Liver (tissue), 9 donors: ENCODE results near the gene SLC16A8. TPM values are rescaled to one million over a fixed set of nuclear protein-coding genes. Genes with fewer than 3 reads are reported as not detected.

Source experiments
- DNase-seq: peaks from one replicate; pipeline ENCODE4 v3.0.0-alpha.2; 2017; ENCODE audit warnings: low spot score
- H3K27ac ChIP-seq, 2 donors: one replicate each; pipeline ENCODE4 v1.7.0; 2013; ENCODE audit warnings: inconsistent platforms in 2 of 2, low read length in 2 of 2, control low read depth in 1 of 2, low read depth in 1 of 2, mild to moderate bottlenecking in 1 of 2
- H3K27me3 ChIP-seq, 4 donors: one replicate each; pipeline versions ENCODE4 v1.6.1 to v1.7.0; 2013; ENCODE audit warnings: low read length in 3 of 4, inconsistent platforms in 1 of 4, mild to moderate bottlenecking in 1 of 4, moderate library complexity in 1 of 4; ENCODE audit not compliant: control insufficient read depth in 4 of 4, insufficient read depth in 4 of 4
- H3K36me3 ChIP-seq, 4 donors: one replicate each; pipeline versions ENCODE4 v1.6.1 to v1.7.0; 2013; ENCODE audit warnings: low read length in 3 of 4, mild to moderate bottlenecking in 3 of 4, low read depth in 1 of 4, moderate library complexity in 1 of 4; ENCODE audit not compliant: control insufficient read depth in 4 of 4, insufficient read depth in 3 of 4
- H3K4me1 ChIP-seq, 4 donors: one replicate each; pipeline versions ENCODE4 v1.6.1 to v1.7.0; 2013; ENCODE audit warnings: low read length in 3 of 4, mild to moderate bottlenecking in 3 of 4, moderate library complexity in 1 of 4; ENCODE audit not compliant: control insufficient read depth in 4 of 4, insufficient read depth in 4 of 4
- H3K4me3 ChIP-seq, 3 donors: one replicate each; pipeline versions ENCODE4 v1.6.1 to v1.7.0; 2013; ENCODE audit warnings: low read length in 3 of 3, control low read depth in 1 of 3, low read depth in 1 of 3, mild to moderate bottlenecking in 1 of 3
- H3K9ac ChIP-seq, 2 donors: one replicate each; pipeline ENCODE4 v1.7.0; 2013; ENCODE audit warnings: low read length in 2 of 2, mild to moderate bottlenecking in 2 of 2, moderate library complexity in 2 of 2, control low read depth in 1 of 2, low read depth in 1 of 2
- H3K9me3 ChIP-seq, 4 donors: one replicate each; pipeline versions ENCODE4 v1.6.1 to v1.7.0; 2013; ENCODE audit warnings: low read length in 3 of 4; ENCODE audit not compliant: control insufficient read depth in 4 of 4
- CTCF ChIP-seq: fragments of 150-350 bp; IDR thresholded peaks from 2 replicates; pipeline ENCODE4 v1.5.1; 2017; ENCODE audit warnings: improper control_type of control experiment, low read depth, low read length; ENCODE audit not compliant: missing input control
- EGR1 ChIP-seq, 2 donors: IDR thresholded peaks; 2 replicates each; pipeline ENCODE4 v1.6.1; 2016 to 2018; ENCODE audit warnings: antibody characterized with exemption in 2 of 2, low read depth in 2 of 2
- FOXA1 ChIP-seq: IDR thresholded peaks from 2 replicates; pipeline ENCODE4 v1.6.1; 2016; ENCODE audit warnings: antibody characterized with exemption
- FOXA2 ChIP-seq: IDR thresholded peaks from 2 replicates; pipeline ENCODE4 v1.6.1; 2016; ENCODE audit warnings: antibody characterized with exemption
- HNF4A ChIP-seq, 2 donors: conservative IDR thresholded peaks; 2 replicates each; pipeline ENCODE4 v1.6.1; 2016; ENCODE audit warnings: antibody characterized with exemption in 2 of 2, mild to moderate bottlenecking in 2 of 2
- JUND ChIP-seq, 2 donors: IDR thresholded peaks; 2 replicates each; pipeline ENCODE4 v1.6.1; 2016; ENCODE audit warnings: antibody characterized with exemption in 2 of 2
- MAX ChIP-seq: IDR thresholded peaks from 2 replicates; pipeline ENCODE4 v1.6.1; 2016; ENCODE audit warnings: antibody characterized with exemption
- NR2F2 ChIP-seq: IDR thresholded peaks from 2 replicates; pipeline ENCODE4 v1.6.1; 2016; ENCODE audit warnings: antibody characterized with exemption
- REST ChIP-seq: IDR thresholded peaks from 2 replicates; pipeline ENCODE4 v1.6.1; 2016; ENCODE audit warnings: antibody characterized with exemption, mild to moderate bottlenecking
- RXRA ChIP-seq, 2 donors: IDR thresholded peaks; 2 replicates each; pipeline ENCODE4 v1.6.1; 2017 to 2018; ENCODE audit warnings: antibody characterized with exemption in 2 of 2, mild to moderate bottlenecking in 1 of 2
- SP1 ChIP-seq: IDR thresholded peaks from 2 replicates; pipeline ENCODE4 v1.6.1; 2018; ENCODE audit warnings: antibody characterized with exemption, mild to moderate bottlenecking
- TAF1 ChIP-seq: conservative IDR thresholded peaks from 2 replicates; pipeline ENCODE4 v1.6.1; 2016; ENCODE audit warnings: antibody characterized with exemption, mild to moderate bottlenecking
- YY1 ChIP-seq: IDR thresholded peaks from 2 replicates; pipeline ENCODE4 v1.6.1; 2016; ENCODE audit warnings: antibody characterized with exemption, mild to moderate bottlenecking
- WGBS: extraction: QIAGEN DNeasy Blood & Tissue Kit; methylation state at CpG from one replicate; pipeline ENCODE4 v1.1.7; 2013; 5-methylcytosine and 5-hydroxymethylcytosine counted together
- polyA plus RNA-seq, 2 donors: library from polyadenylated mRNA; stranded (reverse) in 1 of 2; unstranded in 1 of 2; fragments of 200-250 nt in 1 of 2; fragments of >200 nt in 1 of 2; fragmentation: Nextera tagmentation in 1 of 2; extraction: Ambion mirVana in 1 of 2; gene quantifications; one replicate each; pipeline versions ENCODE4 v1.2.1 to v1.2.3, GENCODE V29; 2013 to 2015
- total RNA-seq, 2 donors: library from RNA; depleted of rRNA; stranded (reverse); fragments of >200 nt; gene quantifications; one replicate each; pipeline ENCODE4 v1.2.3, GENCODE V29; 2014
- TF ChIP-seq, protein P1 (sequence below): IDR thresholded peaks from 2 replicates; pipeline ENCODE4 v1.6.1; 2016; ENCODE audit warnings: antibody characterized with exemption
- TF ChIP-seq, protein P2 (sequence below): IDR thresholded peaks from 2 replicates; pipeline ENCODE4 v1.6.1; 2016; ENCODE audit warnings: antibody characterized with exemption
- donor health status: healthy.
- donor health status: healthy.
- donor health status: healthy.
- donor health status: healthy.
- donor health status: healthy.

The SLC16A8 gene
- total and polyA plus RNA-seq, 4 donors: 0.10 TPM; not detected in 3

GRCh38 chr22:38124236-38124974 lies 40.4 kb upstream of the SLC16A8 start:
- Histone ChIP-seq H3K4me1 (no peaks in the 10 kb centered on the region), H3K36me3 (peaks cover 0 to 3% (median under 1%) of the 10 kb centered on the region in 4 donors), H3K4me3 (no peak overlapping the region), H3K27me3 (no peaks in the 10 kb centered on the region), H3K9ac (no peak overlapping the region), H3K9me3 (no peaks in the 10 kb centered on the region), H3K27ac (no peak overlapping the region)
- no peak for DNase-seq
- TF ChIP-seq TAF1 (no peak), RXRA (IDR thresholded peaks at IDR 0.05) (no peak), CTCF (no peak), FOXA1 (no peak), FOXA2 (no peak), HNF4A (conservative IDR thresholded peaks at IDR 0.05) (no peak), EGR1 (IDR thresholded peaks at IDR 0.05; ENCODE audit: low read depth in 2 of 2) (no peak)
- TF ChIP-seq, protein P1, sequence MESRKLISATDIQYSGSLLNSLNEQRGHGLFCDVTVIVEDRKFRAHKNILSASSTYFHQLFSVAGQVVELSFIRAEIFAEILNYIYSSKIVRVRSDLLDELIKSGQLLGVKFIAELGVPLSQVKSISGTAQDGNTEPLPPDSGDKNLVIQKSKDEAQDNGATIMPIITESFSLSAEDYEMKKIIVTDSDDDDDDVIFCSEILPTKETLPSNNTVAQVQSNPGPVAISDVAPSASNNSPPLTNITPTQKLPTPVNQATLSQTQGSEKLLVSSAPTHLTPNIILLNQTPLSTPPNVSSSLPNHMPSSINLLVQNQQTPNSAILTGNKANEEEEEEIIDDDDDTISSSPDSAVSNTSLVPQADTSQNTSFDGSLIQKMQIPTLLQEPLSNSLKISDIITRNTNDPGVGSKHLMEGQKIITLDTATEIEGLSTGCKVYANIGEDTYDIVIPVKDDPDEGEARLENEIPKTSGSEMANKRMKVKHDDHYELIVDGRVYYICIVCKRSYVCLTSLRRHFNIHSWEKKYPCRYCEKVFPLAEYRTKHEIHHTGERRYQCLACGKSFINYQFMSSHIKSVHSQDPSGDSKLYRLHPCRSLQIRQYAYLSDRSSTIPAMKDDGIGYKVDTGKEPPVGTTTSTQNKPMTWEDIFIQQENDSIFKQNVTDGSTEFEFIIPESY: no peak
- WGBS: 94% methylated on average over 21 of the region's 21 CpGs

- Histone ChIP-seq H3K4me3 (no peak overlapping the region), H3K9ac (no peak overlapping the region), H3K4me1 (no peaks in the 10 kb centered on the region), H3K36me3 (peaks cover 0 to 3% (median 1%) of the 10 kb centered on the region in 4 donors), H3K27me3 (no peaks in the 10 kb centered on the region), H3K9me3 (no peaks in the 10 kb centered on the region), H3K27ac (no peak overlapping the region)
- 85% methylated on average over 6 of the region's 6 CpGs for WGBS
- no peak for DNase-seq
- TF ChIP-seq FOXA1 (no peak), NR2F2 (no peak), HNF4A (conservative IDR thresholded peaks at IDR 0.05) (no peak), EGR1 (IDR thresholded peaks at IDR 0.05; ENCODE audit: low read depth in 2 of 2) (no peak), TAF1 (no peak), JUND (IDR thresholded peaks at IDR 0.05) (no peak), FOXA2 (no peak), SP1 (no peak), MAX (no peak), REST (no peak), YY1 (no peak)
- TF ChIP-seq, protein P2, sequence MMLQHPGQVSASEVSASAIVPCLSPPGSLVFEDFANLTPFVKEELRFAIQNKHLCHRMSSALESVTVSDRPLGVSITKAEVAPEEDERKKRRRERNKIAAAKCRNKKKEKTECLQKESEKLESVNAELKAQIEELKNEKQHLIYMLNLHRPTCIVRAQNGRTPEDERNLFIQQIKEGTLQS: no peak
- TF ChIP-seq, protein P1: no peak
These were observed 38.6 kb upstream of the SLC16A8 start for GRCh38 chr22:38122616-38123015.
